ENCODE results near the gene GBA3.

The GBA3 gene

GRCh38 chr4:22824091-22824490 lies 131.4 kb downstream of the GBA3 start:
- TF ChIP-seq CTCF (conservative IDR thresholded peaks at IDR 0.05; ENCODE audit: low read depth, low read length) = no peak
- no peak for DNase-seq (ENCODE audit: low read depth)
- H3K4me3 ChIP-seq (ENCODE audit: low read depth, low read length) = no peak overlapping the region

GRCh38 chr4:22842360-22843018 lies 149.8 kb downstream of the GBA3 start:
- TF ChIP-seq CTCF (conservative IDR thresholded peaks at IDR 0.05; ENCODE audit: low read depth, low read length) = no peak
- no peak overlapping the region for H3K4me3 ChIP-seq (ENCODE audit: low read depth, low read length)
- DNase-seq (ENCODE audit: low read depth) = no peak

- TF ChIP-seq CTCF (conservative IDR thresholded peaks at IDR 0.05; ENCODE audit: low read depth, low read length) = no peak
- no peak for DNase-seq (ENCODE audit: low read depth)
- H3K4me3 ChIP-seq (ENCODE audit: low read depth, low read length) = no peak overlapping the region
Measured at GRCh38 chr4:22848332-22848731, 155.6 kb downstream of the GBA3 start.

- DNase-seq (ENCODE audit: low read depth) = no peak
- no peak for TF ChIP-seq CTCF (conservative IDR thresholded peaks at IDR 0.05; ENCODE audit: low read depth, low read length)
Measured at GRCh38 chr4:22850055-22850454, 157.3 kb downstream of the GBA3 start.

GRCh38 chr4:22850630-22851029 lies 157.9 kb downstream of the GBA3 start:
- no peak overlapping the region for H3K4me3 ChIP-seq (ENCODE audit: low read depth, low read length)
- no peak for DNase-seq (ENCODE audit: low read depth)
- TF ChIP-seq CTCF (conservative IDR thresholded peaks at IDR 0.05; ENCODE audit: low read depth, low read length) = no peak

More at GRCh38 chr4:22850055-22850454, 157.3 kb downstream of the GBA3 start:
- no peak overlapping the region for H3K4me3 ChIP-seq (ENCODE audit: low read depth, low read length)

GRCh38 chr4:22857411-22857810 lies 164.7 kb downstream of the GBA3 start:
- no peak for TF ChIP-seq CTCF (conservative IDR thresholded peaks at IDR 0.05; ENCODE audit: low read depth, low read length)
- H3K4me3 ChIP-seq (ENCODE audit: low read depth, low read length) = no peak overlapping the region
- DNase-seq (ENCODE audit: low read depth) = no peak

- no peak for DNase-seq (ENCODE audit: low read depth)
- no peak overlapping the region for H3K4me3 ChIP-seq (ENCODE audit: low read depth, low read length)
- TF ChIP-seq CTCF (conservative IDR thresholded peaks at IDR 0.05; ENCODE audit: low read depth, low read length) = no peak
Measured at GRCh38 chr4:22859318-22859717, 166.6 kb downstream of the GBA3 start.
